Endothelial cell of umbilical vein (primary cell): Measurements from ENCODE around the gene VSTM4. TPM values are rescaled to one million over a fixed set of nuclear protein-coding genes. Genes with fewer than 3 reads are reported as not detected.

Source experiments
- BruUV-seq: library from RNA; stranded (reverse); fragments of 400-500 nt; replicated peaks from 2 replicates; lab custom pipeline; 2021; lab: Mats Ljungman, UMichigan
- CTCF ChIA-PET: fragments of 300-600, 350-600 bp; sonication (Branson Sonifier 250); formaldehyde crosslinking; loops from one replicate; lab custom pipeline; 2021; ENCODE audit warnings: antibody characterized with exemption, inconsistent platforms; lab: Charles Lee
- POLR2A ChIA-PET: fragments of 300-600, 350-600 bp; sonication (Branson Sonifier 250); formaldehyde crosslinking; loops from one replicate; lab custom pipeline; 2021; ENCODE audit warnings: antibody characterized with exemption, inconsistent platforms; lab: Charles Lee
- DNase-seq: peaks from one replicate; pipeline ENCODE4 v3.0.0-alpha.2; 2011; ENCODE audit warnings: low read depth, low spot score
- FAIRE-seq: peaks from 2 replicates; lab custom pipeline; 2011; peaks lifted over from hg19 to GRCh38; lab: Jason Lieb, UNC
- H2AFZ ChIP-seq: 2 replicates; pipeline ENCODE4 v1.6.0; 2012; ENCODE audit warnings: low read depth, low read length, control low read depth, inconsistent platforms
- H3K27ac ChIP-seq: 2 replicates; pipeline ENCODE4 v1.5.1; 2011; ENCODE audit warnings: low read depth, mild to moderate bottlenecking, control low read depth, low read length, moderate library complexity; ENCODE audit not compliant: insufficient read depth
- H3K27me3 ChIP-seq, 2 experiments: 2 replicates each; pipeline versions ENCODE4 v1.6.0 to v1.6.1; 2011; ENCODE audit warnings: low read length in 2 of 2, mixed read lengths in 1 of 2; ENCODE audit not compliant: control insufficient read depth in 2 of 2, insufficient read depth in 2 of 2
- H3K36me3 ChIP-seq, 2 experiments: 2 replicates in 1 of 2; 3 replicates in 1 of 2; pipeline ENCODE4 v1.5.1; 2011; ENCODE audit warnings: low read length in 2 of 2, mild to moderate bottlenecking in 1 of 2, moderate library complexity in 1 of 2; ENCODE audit not compliant: control insufficient read depth in 2 of 2, insufficient read depth in 2 of 2; ENCODE audit errors: extremely low read depth in 1 of 2
- H3K4me1 ChIP-seq: 3 replicates; pipeline ENCODE4 v1.5.1; 2011; ENCODE audit warnings: mild to moderate bottlenecking, low read length; ENCODE audit not compliant: control insufficient read depth, insufficient read depth; ENCODE audit errors: extremely low read depth
- H3K4me2 ChIP-seq: 2 replicates; pipeline ENCODE4 v1.6.1; 2011; ENCODE audit warnings: low read length, control low read depth, mixed read lengths; ENCODE audit not compliant: insufficient read depth
- H3K4me3 ChIP-seq, 3 experiments: fragments of 200-600 bp in 1 of 3; sonication (generic), shearing (Covaris generic) in 1 of 3; replicated peaks in 1 of 3; 2 replicates each; pipeline ENCODE4 v1.5.1; 2011 to 2016; ENCODE audit warnings: control low read depth in 3 of 3, low read length in 3 of 3, mild to moderate bottlenecking in 2 of 3, inconsistent platforms in 1 of 3, low read depth in 1 of 3, moderate library complexity in 1 of 3; ENCODE audit not compliant: insufficient read depth in 1 of 3
- H3K79me2 ChIP-seq: 2 replicates; pipeline ENCODE4 v1.6.0; 2012; ENCODE audit warnings: low read length, inconsistent platforms; ENCODE audit not compliant: control insufficient read depth, insufficient read depth
- H3K9ac ChIP-seq: replicated peaks from 2 replicates; pipeline ENCODE3; 2011; ENCODE audit warnings: low read length, control low read depth; ENCODE audit not compliant: insufficient read depth; ENCODE audit errors: extremely low read depth
- H3K9me1 ChIP-seq: replicated peaks from 3 replicates; pipeline ENCODE4 v1.6.0; 2011; ENCODE audit warnings: mild to moderate bottlenecking, low read length; ENCODE audit not compliant: control insufficient read depth, insufficient read depth; ENCODE audit errors: extremely low read depth
- H3K9me3 ChIP-seq: replicated peaks from 2 replicates; pipeline ENCODE4 v1.5.1; 2012; ENCODE audit warnings: low read length, inconsistent platforms; ENCODE audit not compliant: control insufficient read depth, insufficient read depth
- H4K20me1 ChIP-seq: replicated peaks from 2 replicates; pipeline ENCODE3; 2011; ENCODE audit warnings: mild to moderate bottlenecking, low read length; ENCODE audit not compliant: control insufficient read depth, insufficient read depth; ENCODE audit errors: extremely low read depth
- CTCF ChIP-seq, 2 donors: IDR thresholded peaks; 1 replicate in 1 of 2; 2 replicates in 1 of 2; pipeline ENCODE4 v1.5.1; 2011; ENCODE audit warnings: low read length in 2 of 2, mild to moderate bottlenecking in 2 of 2, moderate library complexity in 2 of 2, control low read depth in 1 of 2, inconsistent platforms in 1 of 2, low read depth in 1 of 2; ENCODE audit not compliant: insufficient read depth in 1 of 2; ENCODE audit errors: extremely low read depth in 1 of 2
- GATA2 ChIP-seq: IDR thresholded peaks from 2 replicates; pipeline ENCODE4 v1.7.0; 2011; ENCODE audit warnings: low read depth, mild to moderate bottlenecking, moderate library complexity, mixed read lengths, low read length; ENCODE audit not compliant: insufficient read length, insufficient read depth
- JUN ChIP-seq: IDR thresholded peaks from 2 replicates; pipeline ENCODE4 v1.6.1; 2011; ENCODE audit warnings: borderline replicate concordance, low read depth; ENCODE audit not compliant: insufficient read length, insufficient read depth
- POLR2A ChIP-seq: IDR thresholded peaks from 2 replicates; pipeline ENCODE4 v1.6.1; 2012; ENCODE audit warnings: low read depth, mild to moderate bottlenecking, control low read depth, low read length
- POLR2AphosphoS5 ChIP-seq: IDR thresholded peaks from 2 replicates; pipeline ENCODE4 v1.6.1; 2012; ENCODE audit warnings: low read depth, mild to moderate bottlenecking, control low read depth, low read length, moderate library complexity; ENCODE audit not compliant: insufficient read depth
- dilution Hi-C: fragments of 300-500 bp; cut with MboI; formaldehyde crosslinking; loops from one replicate; pipeline ENCODE4 v1.15.0; 2019; ENCODE audit warnings: low sequenced_read_pairs; ENCODE audit not compliant: extremely low pct_ligation_motif_present
- intact Hi-C: fragments of 100-400 bp; cut with micrococcal nuclease; formaldehyde crosslinking; loops from one replicate; pipeline ENCODE4 v1.10.0; 2022
- polyA plus RNA-seq, 4 experiments: library from polyadenylated mRNA; depleted of rRNA in 3 of 4; stranded (reverse) in 3 of 4; unstranded in 1 of 4; fragments of >200 nt; gene quantifications; 2 replicates each; pipeline versions ENCODE4 v1.2.1 to v1.2.3, GENCODE V29; 2011 to 2012; ENCODE audit warnings: missing spikeins in 1 of 4
- total RNA-seq: library from RNA; stranded (reverse); gene quantifications from 2 replicates; pipeline ENCODE4 v1.2.3, GENCODE V29; 2021

The VSTM4 gene
- total and polyA plus RNA-seq, 2 donors (not counting 3 experiments of a cell fraction or from before 2014, with no cell fraction given) = 0.07 TPM

- Histone ChIP-seq H3K79me2 (no peaks in the 10 kb centered on the region), H4K20me1 (no peaks in the 10 kb centered on the region), H3K4me3 (no peak overlapping the region), H3K27ac (no peak overlapping the region), H3K27me3 (no peaks in the 10 kb centered on the region), H2AFZ (no peak overlapping the region), H3K4me2 (no peak overlapping the region), H3K4me1 (no peaks in the 10 kb centered on the region), H3K36me3 (no peaks in the 10 kb centered on the region), H3K9ac (no peak overlapping the region), H3K9me3 (no peaks in the 10 kb centered on the region), H3K9me1 (no peaks in the 10 kb centered on the region)
- DNase-seq (no peak), FAIRE-seq (no peak)
- ChIA-PET CTCF (interaction anchor here (0.7 to 1.1 kb wide), 3 partner anchors 23 to 179 kb away, joined by 3 read pairs; no protein-coding TSS in a partner anchor), POLR2A (no interaction called here)
- TF ChIP-seq POLR2AphosphoS5 = no peak
- no peak for TF ChIP-seq POLR2A
- TF ChIP-seq GATA2 = no peak
- intact Hi-C loops = no loop called here
- dilution Hi-C loops = no loop called here
- BruUV-seq = no TSS peak
Observed at GRCh38 chr10:48982584-48982983, 132.7 kb downstream of the VSTM4 start.

GRCh38 chr10:48981310-48981907 is 133.9 kb downstream of the VSTM4 start:
- BruUV-seq = no TSS peak
- H3K9me3 ChIP-seq = no peaks in the 10 kb centered on the region
- intact Hi-C loops (loop anchor here (1.0 to 2.0 kb wide), 6 partner anchors 34 to 537 kb away; no protein-coding TSS in a partner anchor), dilution Hi-C loops (no loop called here)
- H4K20me1 ChIP-seq = no peaks in the 10 kb centered on the region
- POLR2A ChIA-PET = no interaction called here
- H3K79me2 ChIP-seq = no peaks in the 10 kb centered on the region
- no peaks in the 10 kb centered on the region for H3K27me3 ChIP-seq
- no peaks in the 10 kb centered on the region for H3K4me1 ChIP-seq
- no peak overlapping the region for H3K4me3 ChIP-seq
- no peaks in the 10 kb centered on the region for H3K36me3 ChIP-seq
- TF ChIP-seq JUN (no peak), CTCF (IDR thresholded peaks at IDR 0.05; ENCODE audit: extremely low read depth in 1 of 2, insufficient read depth in 1 of 2, low read depth in 1 of 2, low read length in 2 of 2) (peak; percentile 72 to 88)
- no peaks in the 10 kb centered on the region for H3K9me1 ChIP-seq
- no peak overlapping the region for H3K27ac ChIP-seq
- peak; percentile 75 for FAIRE-seq
- CTCF ChIA-PET = interaction anchor here (1.0 to 1.1 kb wide), 2 partner anchors 22 to 26 kb away, joined by 3 read pairs; no protein-coding TSS in a partner anchor
- H3K9ac ChIP-seq = no peak overlapping the region
- DNase-seq = peak; percentile 27
- no peak overlapping the region for H2AFZ ChIP-seq
- H3K4me2 ChIP-seq = no peak overlapping the region
